HG02610 (cell line): ENCODE results near the gene NLGN2.

Source experiments
- ATAC-seq: cut with Tn5 transposase; IDR thresholded peaks from one replicate; pipeline ENCODE4 v1.9.1; 2021; ENCODE audit warnings: mild to moderate bottlenecking, moderate library complexity; ENCODE audit not compliant: unreplicated experiment

Gene NLGN2

GRCh38 chr17:7411427-7411750, 3.7 kb downstream of the NLGN2 start:
- no peak for ATAC-seq

GRCh38 chr17:7413346-7413985, 5.8 kb downstream of the NLGN2 start:
- ATAC-seq, result no peak

- ATAC-seq, result no peak
These were observed 7.2 kb downstream of the NLGN2 start for GRCh38 chr17:7414837-7415236.

GRCh38 chr17:7415784-7416183, 8.1 kb downstream of the NLGN2 start:
- ATAC-seq, result no peak

- ATAC-seq, result no peak
These were observed 8.7 kb downstream of the NLGN2 start for GRCh38 chr17:7416323-7416722.

- ATAC-seq, result no peak
These were observed 9.5 kb downstream of the NLGN2 start for GRCh38 chr17:7417056-7417655.

GRCh38 chr17:7418472-7419152, 11.0 kb downstream of the NLGN2 start:
- no peak for ATAC-seq

- no peak for ATAC-seq
These were observed 12.4 kb downstream of the NLGN2 start, which contains the start of gene SPEM1 for GRCh38 chr17:7419819-7420610. TSS of gene SPEM1 (plus strand) at chr17:7420324. CDS start at chr17:7420385, 61 bp downstream.

- no peak for ATAC-seq
These were observed 13.5 kb downstream of the NLGN2 start for GRCh38 chr17:7421186-7421585.

- no peak for ATAC-seq
These were observed 16.0 kb downstream of the NLGN2 start for GRCh38 chr17:7423679-7424078.

GRCh38 chr17:7425316-7425715, 17.7 kb downstream of the NLGN2 start, which contains the start of gene SPEM2:
TSS of gene SPEM2 (plus strand) at chr17:7425616. CDS start at chr17:7425689, 73 bp downstream.
- ATAC-seq, result no peak

GRCh38 chr17:7425756-7426155, 18.1 kb downstream of the NLGN2 start:
- ATAC-seq, result no peak

GRCh38 chr17:7426203-7426863, 18.7 kb downstream of the NLGN2 start:
- ATAC-seq, result no peak

GRCh38 chr17:7426896-7427489, 19.3 kb downstream of the NLGN2 start:
- ATAC-seq, result no peak

- no peak for ATAC-seq
These were observed 19.9 kb downstream of the NLGN2 start for GRCh38 chr17:7427549-7427948.

GRCh38 chr17:7428557-7428956, 20.9 kb downstream of the NLGN2 start, which contains the start of gene SPEM3:
TSS of gene SPEM3 (plus strand) at chr17:7428857. CDS start at chr17:7428903, 46 bp downstream.
- no peak for ATAC-seq

- ATAC-seq, result no peak
These were observed 22.1 kb downstream of the NLGN2 start for GRCh38 chr17:7429722-7430121.

- no peak for ATAC-seq
These were observed 23.6 kb downstream of the NLGN2 start for GRCh38 chr17:7431231-7431630.

GRCh38 chr17:7432296-7432695, 24.7 kb downstream of the NLGN2 start:
- no peak for ATAC-seq
